Prostate gland (tissue), 2 donors: ENCODE data around the gene ACOXL. TPM values are rescaled to one million over a fixed set of nuclear protein-coding genes. Genes with fewer than 3 reads are reported as not detected.

Experiments
- DNase-seq: peaks from one replicate; pipeline ENCODE4 v3.0.0-alpha.2; 2019; ENCODE audit warnings: low spot score
- H3K27ac ChIP-seq, 2 donors: fragments of 200-600 bp; sonication (generic); 2 replicates each; pipeline ENCODE4 v1.5.1; 2017 to 2019
- H3K27me3 ChIP-seq: fragments of 200-600 bp; sonication (generic); replicated peaks from 2 replicates; pipeline ENCODE4 v1.5.1; 2019; ENCODE audit not compliant: insufficient read depth
- H3K36me3 ChIP-seq, 2 donors: fragments of 200-600 bp; sonication (generic); 1 replicate in 1 of 2; 2 replicates in 1 of 2; pipeline versions ENCODE4 v1.5.1 to v1.8.1; 2017 to 2019
- H3K4me1 ChIP-seq: fragments of 200-600 bp; sonication (generic); replicated peaks from 2 replicates; pipeline ENCODE4 v1.5.1; 2019
- H3K4me3 ChIP-seq, 2 donors: fragments of 200-600 bp; sonication (generic); 2 replicates each; pipeline ENCODE4 v1.5.1; 2017 to 2019
- H3K9me3 ChIP-seq: fragments of 200-600 bp; sonication (generic); 2 replicates; pipeline ENCODE4 v1.5.1; 2017
- POLR2A ChIP-seq: fragments of 450-650 bp; IDR thresholded peaks from one replicate; pipeline ENCODE4 v1.6.1; 2016; ENCODE audit warnings: antibody characterized with exemption, mild to moderate bottlenecking
- POLR2AphosphoS5 ChIP-seq: sonication (generic); formaldehyde crosslinking; IDR thresholded peaks from one replicate; pipeline ENCODE4 v1.6.1; 2017; ENCODE audit warnings: antibody characterized with exemption
- WGBS: methylation state at CpG from one replicate; pipeline ENCODE4 v1.1.5; 2018; 5-methylcytosine and 5-hydroxymethylcytosine counted together
- intact Hi-C: fragments of 100-400 bp; cut with DNase I; formaldehyde crosslinking; loops from one replicate; pipeline ENCODE4 v1.14.2; 2022
- total RNA-seq, 2 donors: library from RNA; depleted of rRNA; stranded (reverse); fragments of >200 nt; gene quantifications; one replicate each; pipeline ENCODE4 v1.1.0, GENCODE V29; 2016
- TF ChIP-seq, protein P1 (sequence below), 4 experiments: fragments of 200-600 bp in 2 of 4; fragments of 450-650 bp in 2 of 4; sonication (generic) in 2 of 4; IDR thresholded peaks; 1 replicate in 3 of 4; 2 replicates in 1 of 4; pipeline ENCODE4 v1.5.1; 2016 to 2019; ENCODE audit warnings: antibody characterized with exemption in 4 of 4, mild to moderate bottlenecking in 2 of 4, moderate library complexity in 2 of 4

ACOXL gene
- total RNA-seq, 2 donors from 2014 or later: 8.0 to 8.3 TPM

DNA sequence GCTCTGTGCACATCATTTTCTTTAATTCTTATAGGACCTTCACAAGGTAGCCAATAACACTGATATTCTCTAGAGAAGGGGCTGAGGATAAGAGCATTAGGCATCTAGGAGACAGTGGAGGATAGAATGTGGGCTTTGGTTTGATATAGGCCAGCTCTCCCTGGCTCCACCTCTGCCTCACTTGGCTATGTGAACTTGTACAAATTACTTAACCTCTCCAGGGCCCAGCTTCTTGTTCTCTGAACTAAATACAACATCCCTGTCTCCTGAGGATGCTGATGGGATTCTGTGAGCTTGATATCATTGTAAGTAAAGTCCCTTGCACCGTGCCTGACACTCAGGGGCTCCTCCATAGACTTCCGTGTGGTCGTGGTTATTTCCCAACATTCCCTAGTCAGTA lies 87.3 kb downstream of the ACOXL start:
- no peaks in the 10 kb centered on the region for H3K4me1 ChIP-seq
- WGBS: 91% methylated on average over 3 of the region's 3 CpGs
- H3K27ac ChIP-seq: no peak overlapping the region
- intact Hi-C loops: no loop called here
- no peaks in the 10 kb centered on the region for H3K36me3 ChIP-seq
- TF ChIP-seq POLR2AphosphoS5: no peak
- TF ChIP-seq, protein P1, sequence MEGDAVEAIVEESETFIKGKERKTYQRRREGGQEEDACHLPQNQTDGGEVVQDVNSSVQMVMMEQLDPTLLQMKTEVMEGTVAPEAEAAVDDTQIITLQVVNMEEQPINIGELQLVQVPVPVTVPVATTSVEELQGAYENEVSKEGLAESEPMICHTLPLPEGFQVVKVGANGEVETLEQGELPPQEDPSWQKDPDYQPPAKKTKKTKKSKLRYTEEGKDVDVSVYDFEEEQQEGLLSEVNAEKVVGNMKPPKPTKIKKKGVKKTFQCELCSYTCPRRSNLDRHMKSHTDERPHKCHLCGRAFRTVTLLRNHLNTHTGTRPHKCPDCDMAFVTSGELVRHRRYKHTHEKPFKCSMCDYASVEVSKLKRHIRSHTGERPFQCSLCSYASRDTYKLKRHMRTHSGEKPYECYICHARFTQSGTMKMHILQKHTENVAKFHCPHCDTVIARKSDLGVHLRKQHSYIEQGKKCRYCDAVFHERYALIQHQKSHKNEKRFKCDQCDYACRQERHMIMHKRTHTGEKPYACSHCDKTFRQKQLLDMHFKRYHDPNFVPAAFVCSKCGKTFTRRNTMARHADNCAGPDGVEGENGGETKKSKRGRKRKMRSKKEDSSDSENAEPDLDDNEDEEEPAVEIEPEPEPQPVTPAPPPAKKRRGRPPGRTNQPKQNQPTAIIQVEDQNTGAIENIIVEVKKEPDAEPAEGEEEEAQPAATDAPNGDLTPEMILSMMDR (IDR thresholded peaks at IDR 0.05): no peak
- no peak for TF ChIP-seq POLR2A
- H3K4me3 ChIP-seq: no peak overlapping the region
- no peak for DNase-seq
- H3K27me3 ChIP-seq: no peaks in the 10 kb centered on the region
- H3K9me3 ChIP-seq: no peaks in the 10 kb centered on the region

DNA sequence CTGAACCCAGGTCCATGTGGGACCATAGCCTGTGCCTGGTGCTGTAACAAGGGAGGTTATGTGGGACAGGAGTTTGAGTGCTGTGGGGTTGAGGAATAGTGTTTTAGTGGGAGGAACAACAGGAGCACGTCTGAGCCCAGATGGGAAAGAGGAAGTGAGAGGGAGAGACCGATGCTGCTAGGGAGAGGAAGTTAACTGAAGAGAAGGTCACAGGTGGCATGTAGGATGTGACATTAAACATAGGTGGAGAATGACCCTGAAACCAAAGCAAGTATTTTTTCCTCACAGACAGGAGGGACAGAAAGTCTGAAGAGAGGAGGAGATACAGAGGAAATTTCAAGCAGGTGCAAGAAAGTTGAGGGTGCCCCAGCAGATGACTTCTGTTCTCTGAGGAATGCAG lies 87.8 kb downstream of the ACOXL start:
- H3K27ac ChIP-seq: no peak overlapping the region
- intact Hi-C loops: no loop called here
- DNase-seq: no peak
- H3K4me1 ChIP-seq: no peaks in the 10 kb centered on the region
- 63% methylated on average over 2 of the region's 2 CpGs for WGBS
- H3K4me3 ChIP-seq: no peak overlapping the region
- TF ChIP-seq POLR2AphosphoS5 (no peak), POLR2A (no peak)
- TF ChIP-seq, protein P1 (IDR thresholded peaks at IDR 0.05): no peak
- H3K9me3 ChIP-seq: no peaks in the 10 kb centered on the region
- H3K36me3 ChIP-seq: no peaks in the 10 kb centered on the region
- no peaks in the 10 kb centered on the region for H3K27me3 ChIP-seq

DNA sequence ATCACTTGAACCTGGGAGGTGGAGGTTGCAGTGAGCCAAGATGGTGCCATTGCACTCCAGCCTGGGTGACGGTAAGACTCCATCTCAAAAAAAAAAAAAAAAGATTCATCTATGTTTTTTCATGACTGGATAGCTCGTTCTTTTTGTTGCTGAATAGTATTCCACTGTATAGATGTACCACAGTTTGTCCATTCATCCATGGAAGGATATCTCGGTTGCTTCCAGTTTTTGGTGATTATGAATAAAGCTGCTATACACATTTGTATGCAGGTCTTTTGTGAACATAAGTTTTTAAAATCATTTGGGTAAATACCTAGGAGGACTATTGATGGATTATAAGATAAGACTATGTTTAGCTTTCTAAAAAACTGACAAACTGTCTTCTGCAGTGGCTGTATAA lies 90.8 kb downstream of the ACOXL start:
- no peak overlapping the region for H3K27ac ChIP-seq
- DNase-seq: no peak
- H3K36me3 ChIP-seq: no peaks in the 10 kb centered on the region
- no peaks in the 10 kb centered on the region for H3K9me3 ChIP-seq
- TF ChIP-seq, protein P1 (IDR thresholded peaks at IDR 0.05): no peak
- no peak for TF ChIP-seq POLR2A
- no peak for TF ChIP-seq POLR2AphosphoS5
- H3K27me3 ChIP-seq: no peaks in the 10 kb centered on the region
- H3K4me1 ChIP-seq: no peaks in the 10 kb centered on the region
- 98% methylated on average over 3 of the region's 3 CpGs for whole genome bisulfite sequencing
- intact Hi-C loops: no loop called here
- no peak overlapping the region for H3K4me3 ChIP-seq

DNA sequence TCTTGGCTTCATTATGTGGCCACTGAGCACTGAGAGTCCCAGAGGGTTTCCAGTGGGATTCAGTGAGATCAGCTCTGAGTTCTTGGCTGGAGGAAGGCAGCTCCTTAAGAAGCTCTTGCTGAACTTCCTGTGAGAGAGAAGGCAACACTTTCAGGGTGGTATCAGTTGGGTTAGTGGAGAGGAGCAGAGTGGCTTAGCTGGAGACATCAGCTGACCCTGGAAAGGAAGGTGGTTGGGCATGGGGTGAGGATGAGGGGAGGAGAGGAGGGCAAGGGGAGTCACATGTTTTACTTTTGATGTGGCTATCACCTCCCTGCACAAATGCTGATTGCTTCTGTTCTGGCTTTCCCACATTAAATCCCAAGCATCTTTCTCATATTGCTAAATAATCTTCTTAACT lies 95.1 kb downstream of the ACOXL start:
- H3K9me3 ChIP-seq: no peaks in the 10 kb centered on the region
- H3K4me3 ChIP-seq: no peak overlapping the region
- intact Hi-C loops: no loop called here
- TF ChIP-seq POLR2AphosphoS5 (no peak), POLR2A (no peak)
- TF ChIP-seq, protein P1 (IDR thresholded peaks at IDR 0.05): no peak
- no peaks in the 10 kb centered on the region for H3K27me3 ChIP-seq
- H3K36me3 ChIP-seq: no peaks in the 10 kb centered on the region
- no peaks in the 10 kb centered on the region for H3K4me1 ChIP-seq
- H3K27ac ChIP-seq: no peak overlapping the region
- no peak for DNase-seq

DNA sequence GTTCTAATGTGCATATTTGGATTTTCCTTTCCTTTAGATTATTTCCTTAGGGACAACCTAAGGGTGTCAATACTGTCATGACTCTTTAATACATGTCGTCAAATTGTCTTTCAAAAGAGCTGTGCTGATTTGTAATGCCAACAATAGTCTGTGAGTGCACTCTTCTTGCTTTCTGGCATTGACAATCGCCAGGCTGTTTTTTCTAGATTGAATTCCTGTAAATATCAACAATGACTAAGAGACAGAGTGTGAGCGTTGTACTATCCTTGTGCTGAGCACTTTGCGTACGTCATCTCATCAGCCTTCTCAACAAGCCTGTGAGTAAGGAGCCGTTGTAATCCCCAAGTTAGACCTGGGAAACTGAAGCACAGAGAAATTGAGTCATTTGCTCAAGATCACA lies 96.0 kb downstream of the ACOXL start:
- intact Hi-C loops: no loop called here
- Histone ChIP-seq H3K36me3 (no peaks in the 10 kb centered on the region), H3K27me3 (no peaks in the 10 kb centered on the region), H3K4me3 (no peak overlapping the region), H3K27ac (no peak overlapping the region), H3K9me3 (no peaks in the 10 kb centered on the region), H3K4me1 (no peaks in the 10 kb centered on the region)
- DNase-seq: no peak
- TF ChIP-seq POLR2A: no peak
- TF ChIP-seq POLR2AphosphoS5: no peak
- TF ChIP-seq, protein P1 (IDR thresholded peaks at IDR 0.05): no peak
- WGBS: 86% methylated on average over 6 of the region's 6 CpGs
